NCI-H2081 (cell line): ENCODE data around the gene RPL39.
"Not testable (repeated sequence)": the region's sequence is repeated elsewhere in the genome, so short reads cannot be mapped to it uniquely, and the experiment has no call there.

ENCODE experiments used
- DNase-seq, 2 experiments: peaks; one replicate each; lab custom pipeline; 2025; lab: John Stamatoyannopoulos, UW

The RPL39 gene

GRCh38 chrX:119791437-119792231 lies at the start of gene RPL39:
Gene RPL39, minus strand, starts transcription at chrX:119791630. Its CDS starts 54 bp downstream, at chrX:119791576.
- DNase-seq: peak; percentile 98 to 99

GRCh38 chrX:119833905-119834304 lies 42.5 kb upstream of the RPL39 start:
- DNase-seq: no peak

DNA sequence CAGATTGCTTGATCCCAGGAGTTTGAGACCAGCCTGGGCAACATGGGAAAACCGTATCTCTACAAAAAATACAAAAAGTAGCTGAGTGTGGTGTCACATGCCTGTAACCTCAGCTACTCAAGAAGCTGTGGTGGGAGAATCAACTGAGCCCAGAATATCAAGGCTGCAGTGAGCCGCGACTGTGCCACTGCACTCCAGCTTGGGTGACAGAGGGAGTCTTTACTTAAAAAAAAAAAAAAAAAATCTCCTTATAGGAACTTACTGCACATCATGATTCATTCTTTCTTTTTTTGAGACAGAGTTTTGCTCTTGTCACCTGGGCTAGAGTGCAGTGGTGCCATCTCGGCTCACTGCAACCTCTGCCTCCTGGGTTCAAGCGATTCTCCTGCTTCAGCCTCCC lies 37.0 kb upstream of the RPL39 start:
- DNase-seq: no peak

DNA sequence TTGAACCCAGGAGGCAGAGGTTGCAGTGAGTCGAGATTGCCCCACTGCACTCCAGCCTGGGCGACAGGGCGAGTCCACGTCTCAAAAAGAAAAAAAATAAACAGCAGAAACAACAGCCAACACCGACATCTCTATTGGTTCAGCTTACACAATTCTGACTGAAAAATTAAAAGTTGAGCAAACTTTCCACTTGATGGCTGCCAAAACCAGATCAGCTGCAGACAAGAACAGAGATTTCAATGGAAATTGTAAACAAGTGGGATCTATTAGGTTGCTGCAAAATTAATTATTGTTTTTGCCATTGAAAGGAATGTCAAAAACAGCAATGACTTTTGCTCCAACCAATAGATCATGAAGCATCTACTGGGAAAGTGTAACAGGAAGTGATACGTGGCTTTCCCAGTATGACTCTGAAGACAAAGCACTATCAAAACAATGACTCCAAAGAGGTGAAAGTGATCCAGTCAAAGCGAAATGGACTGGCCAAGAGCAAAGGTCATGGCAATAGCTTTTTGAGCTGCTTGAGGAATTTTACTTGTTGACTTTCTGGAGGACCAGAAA lies 35.0 kb upstream of the RPL39 start:
- no peak for DNase-seq

- not testable (repeated sequence) for DNase-seq
These were observed 32.8 kb upstream of the RPL39 start for GRCh38 chrX:119824221-119824620.

DNA sequence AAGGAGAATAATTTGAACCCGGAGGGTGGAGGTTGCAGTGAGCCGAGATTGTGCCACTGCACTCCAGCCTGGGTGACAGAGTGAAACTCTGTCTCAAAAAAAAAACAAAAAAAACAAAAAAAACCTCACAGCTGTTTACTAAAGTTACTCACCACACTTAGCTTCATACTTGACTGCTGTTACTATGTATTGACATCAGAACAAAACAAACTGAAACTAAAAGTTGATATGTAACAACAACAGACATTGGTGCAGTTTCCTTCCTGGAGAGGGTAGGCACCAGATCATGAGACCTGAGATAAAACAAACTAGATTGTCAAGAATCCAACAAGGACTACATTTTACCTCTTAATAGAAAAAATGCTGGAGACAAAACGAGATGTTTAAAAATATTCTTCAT lies 30.3 kb upstream of the RPL39 start:
- not testable (repeated sequence) for DNase-seq

GRCh38 chrX:119817130-119817690 lies 25.8 kb upstream of the RPL39 start:
- DNase-seq: no peak

GRCh38 chrX:119816300-119816699 lies 24.9 kb upstream of the RPL39 start:
- no peak for DNase-seq

DNA sequence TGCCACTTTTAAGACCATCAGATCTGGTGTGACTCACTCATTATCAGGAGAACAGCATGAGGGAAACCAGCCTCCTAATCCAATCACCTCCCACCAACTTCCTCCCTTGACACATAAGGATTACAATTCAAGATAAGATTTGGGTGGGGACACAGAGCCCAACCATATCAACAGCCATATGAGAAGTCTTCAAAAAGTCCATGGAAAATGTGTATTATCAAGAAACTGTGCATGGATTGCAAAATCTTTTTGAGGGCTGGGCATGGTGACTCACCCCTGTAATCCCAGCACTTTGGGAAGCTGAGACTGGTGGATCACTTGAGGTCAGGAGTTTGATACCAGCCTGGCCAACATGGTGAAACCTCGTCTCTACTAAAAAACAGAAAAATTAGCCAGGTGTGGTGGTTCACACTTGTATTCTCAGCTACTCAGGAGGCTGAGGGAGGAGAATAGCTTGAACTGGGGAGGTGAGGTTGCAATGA lies 17.8 kb upstream of the RPL39 start:
- no peak for DNase-seq

- not testable (repeated sequence) for DNase-seq
These were observed 17.0 kb upstream of the RPL39 start for GRCh38 chrX:119808461-119808860.

DNA sequence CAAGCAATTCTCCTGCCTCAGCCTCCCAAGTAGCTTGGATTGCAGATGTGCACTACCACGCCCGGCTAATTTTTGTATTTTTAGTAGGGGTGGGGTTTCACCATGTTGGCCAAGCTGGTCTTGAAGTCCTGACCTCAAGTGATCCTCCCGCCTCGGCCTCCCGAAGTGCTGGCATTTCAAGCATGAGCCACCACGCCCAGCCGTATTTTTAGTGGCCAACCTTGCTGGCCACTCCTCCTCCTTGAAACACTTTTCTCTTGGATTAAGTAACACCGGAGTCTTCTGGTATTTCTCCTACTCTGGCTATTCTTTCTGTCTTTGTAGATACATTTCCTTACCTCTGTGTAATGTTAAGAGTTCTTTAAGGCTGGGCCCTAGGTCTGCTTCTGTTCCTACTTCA lies 11.1 kb upstream of the RPL39 start:
- no peak for DNase-seq

DNA sequence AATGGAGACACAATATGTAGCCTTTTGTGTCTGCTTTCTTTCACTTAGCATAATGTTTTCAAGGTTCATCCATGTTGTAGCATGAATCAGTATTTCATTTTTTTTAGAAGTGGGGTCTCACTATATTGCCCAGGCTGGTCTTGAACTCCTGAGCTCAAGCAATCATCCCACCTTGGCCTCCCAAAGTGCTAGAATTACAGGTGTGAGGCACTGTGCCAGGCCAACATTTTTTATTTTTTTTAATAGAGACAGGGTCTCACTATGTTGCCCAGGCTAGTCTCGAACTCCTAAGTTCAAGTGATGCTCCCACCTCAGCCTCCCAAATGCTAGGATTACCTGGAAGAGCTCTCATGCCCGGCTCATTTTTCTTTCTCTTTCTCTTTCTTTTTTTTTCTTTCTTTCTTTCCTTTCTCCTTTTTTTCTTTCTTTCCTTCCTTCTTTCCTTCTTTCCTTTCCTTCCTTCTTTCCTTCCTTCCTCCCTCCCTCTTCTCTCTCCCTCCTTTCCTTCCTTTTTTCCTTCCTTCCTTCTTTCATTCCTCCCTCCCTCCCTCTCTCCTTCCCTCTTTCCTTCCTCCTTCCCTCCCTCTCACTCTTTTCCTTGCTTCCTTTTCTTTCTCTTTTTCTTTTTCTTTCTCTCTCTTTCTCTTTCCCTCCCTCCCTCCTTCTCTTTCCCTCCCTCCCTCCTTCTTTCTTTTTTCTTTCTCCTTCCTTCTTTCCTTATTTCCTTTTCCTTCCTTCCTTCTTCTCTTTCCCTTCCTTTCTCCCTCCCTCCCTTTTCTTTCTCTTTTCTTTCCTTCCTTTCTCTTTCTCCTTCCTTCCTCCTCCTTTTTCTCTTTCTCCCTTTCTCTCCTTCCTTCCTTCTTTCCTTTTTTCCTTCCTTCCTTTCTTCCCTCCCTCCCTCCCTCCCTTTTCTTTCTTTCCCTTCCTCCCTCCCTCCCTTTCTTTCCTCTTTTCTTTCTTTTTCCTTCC lies 10.1 kb upstream of the RPL39 start:
- no peak for DNase-seq

DNA sequence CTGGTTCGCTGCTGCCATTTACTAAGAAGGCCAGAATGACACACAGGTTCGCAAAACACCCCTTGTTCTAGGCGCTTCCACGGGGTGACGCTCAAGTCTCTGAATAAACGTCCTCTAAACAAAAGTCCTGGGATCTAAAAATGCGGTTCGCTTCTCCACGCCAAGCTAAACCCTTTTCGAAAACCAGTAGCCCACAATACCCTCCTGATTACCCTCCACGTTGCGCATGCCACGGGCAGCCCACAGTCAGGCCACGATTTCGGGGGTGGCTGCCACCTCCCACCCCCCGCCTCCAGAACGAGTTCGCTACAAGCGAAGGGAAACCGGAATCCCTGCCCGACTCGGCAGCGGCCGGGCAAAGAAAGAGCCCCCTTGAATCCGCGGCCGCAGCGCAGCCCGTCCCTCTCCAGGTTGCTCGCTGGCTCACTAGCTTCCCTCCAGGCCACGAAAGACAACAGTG lies 423 bp downstream of the RPL39 start:
- DNase-seq: peak; percentile 48 to 68

- DNase-seq: peak; percentile 34 to 44
These were observed 6.5 kb downstream of the RPL39 start for GRCh38 chrX:119784747-119785446.

DNA sequence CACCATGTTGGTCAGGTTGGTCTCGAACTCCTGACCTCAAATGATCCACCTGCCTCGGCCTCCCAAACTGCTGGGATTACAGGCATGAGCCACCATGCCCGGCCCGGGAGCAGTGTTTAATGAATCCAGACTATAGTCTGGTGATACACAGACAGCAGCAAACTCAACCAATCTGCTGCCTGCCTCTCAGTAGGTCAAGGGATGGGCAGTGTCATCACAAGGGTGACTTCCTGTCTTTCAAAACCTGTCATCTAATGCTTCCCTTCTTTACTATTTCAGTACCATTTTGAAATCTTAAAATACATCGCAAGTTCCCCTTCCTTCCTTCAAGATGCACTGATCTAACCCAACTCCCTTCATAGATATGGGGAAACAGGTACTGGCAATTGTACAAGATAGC lies 8.4 kb downstream of the RPL39 start:
- no peak for DNase-seq

GRCh38 chrX:119778829-119779228 lies 12.6 kb downstream of the RPL39 start:
- DNase-seq: no peak

- no peak for DNase-seq
These were observed 15.8 kb downstream of the RPL39 start for GRCh38 chrX:119775517-119776238.

- DNase-seq: not testable (repeated sequence)
These were observed 22.0 kb downstream of the RPL39 start for GRCh38 chrX:119769388-119769787.

GRCh38 chrX:119768436-119768835 lies 23.0 kb downstream of the RPL39 start:
- not testable (repeated sequence) for DNase-seq

GRCh38 chrX:119763836-119764387 lies 27.5 kb downstream of the RPL39 start:
- no peak for DNase-seq
